GM19397 (cell line): Measurements from ENCODE around the gene GAB2.
"Not testable (repeated sequence)": the region's sequence is repeated elsewhere in the genome, so short reads cannot be mapped to it uniquely, and the experiment has no call there.

Experiments
- ATAC-seq: cut with Tn5 transposase; IDR thresholded peaks from one replicate; pipeline ENCODE4 v1.9.1; 2021; ENCODE audit warnings: mild to moderate bottlenecking, moderate library complexity; ENCODE audit not compliant: unreplicated experiment

Gene GAB2

DNA sequence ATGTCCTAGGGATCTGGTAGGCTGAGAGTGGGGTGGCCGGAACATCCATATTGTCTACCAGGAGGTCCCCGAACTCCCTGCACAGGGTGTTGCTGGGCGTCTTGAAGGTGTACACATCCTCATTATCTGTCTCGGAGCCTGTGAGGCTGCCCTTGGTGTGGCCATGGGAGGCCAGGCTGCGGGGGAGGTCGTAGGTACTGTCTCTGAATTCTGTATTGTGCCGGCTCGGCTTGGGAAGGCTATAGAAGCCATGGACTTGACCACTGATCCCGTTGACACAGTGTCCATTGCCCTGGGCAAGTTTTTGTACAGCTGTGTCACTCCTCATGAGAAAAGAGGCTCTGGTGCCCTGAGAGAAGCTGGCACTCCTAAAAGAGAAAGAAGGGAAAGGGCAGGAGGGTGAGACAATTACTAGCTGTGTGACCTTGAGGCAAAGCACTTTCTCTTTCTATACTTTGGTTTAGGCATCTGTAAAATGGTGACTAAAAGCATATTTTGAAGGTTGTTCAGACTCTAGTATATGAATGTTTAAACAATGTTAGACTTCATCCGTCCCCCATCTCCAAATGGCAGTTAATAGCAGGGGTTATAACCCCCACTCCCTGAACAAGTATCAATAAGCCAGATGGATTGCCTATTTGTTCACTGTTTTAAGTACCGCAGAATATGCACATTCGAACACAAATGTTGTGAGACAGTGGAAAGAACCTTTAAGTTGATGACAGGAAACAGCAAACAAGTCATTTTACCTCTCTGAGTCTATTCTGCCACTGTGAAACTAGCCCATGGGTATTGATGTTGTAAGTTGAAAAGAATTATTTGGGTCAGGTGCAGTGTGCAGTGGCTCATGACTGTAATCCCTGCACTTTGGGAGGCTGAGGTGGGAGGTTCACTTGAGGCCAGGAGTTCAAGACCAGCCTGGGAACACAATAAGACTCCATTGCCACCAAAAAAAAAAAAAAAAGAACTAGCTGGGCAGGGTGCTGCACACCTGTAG, 190.6 kb downstream of the GAB2 start:
- ATAC-seq: no peak

DNA sequence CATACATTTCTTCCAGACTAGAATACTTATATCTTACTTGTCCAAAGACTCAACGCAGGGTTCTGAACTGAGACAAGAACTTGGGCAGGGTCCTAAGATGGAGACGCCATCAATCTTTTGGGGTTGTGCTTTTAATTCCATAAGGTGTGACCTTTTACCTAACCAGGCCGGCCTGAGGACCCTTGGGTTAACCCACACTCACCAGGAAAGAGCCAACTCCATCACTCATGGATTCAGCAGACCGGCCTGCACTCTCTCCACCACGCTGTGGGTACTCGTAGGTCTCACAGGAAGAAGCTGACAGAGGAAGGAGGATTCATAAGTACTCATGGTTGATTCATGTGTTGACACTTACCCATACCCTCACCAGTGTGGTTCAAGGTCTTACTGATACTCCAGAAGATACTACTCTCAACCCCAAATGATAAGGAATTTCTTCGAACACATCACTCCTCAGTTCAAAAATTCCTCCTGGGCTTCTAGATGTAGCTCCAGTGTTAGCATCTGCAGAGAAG, 192.7 kb downstream of the GAB2 start:
- ATAC-seq: no peak

DNA sequence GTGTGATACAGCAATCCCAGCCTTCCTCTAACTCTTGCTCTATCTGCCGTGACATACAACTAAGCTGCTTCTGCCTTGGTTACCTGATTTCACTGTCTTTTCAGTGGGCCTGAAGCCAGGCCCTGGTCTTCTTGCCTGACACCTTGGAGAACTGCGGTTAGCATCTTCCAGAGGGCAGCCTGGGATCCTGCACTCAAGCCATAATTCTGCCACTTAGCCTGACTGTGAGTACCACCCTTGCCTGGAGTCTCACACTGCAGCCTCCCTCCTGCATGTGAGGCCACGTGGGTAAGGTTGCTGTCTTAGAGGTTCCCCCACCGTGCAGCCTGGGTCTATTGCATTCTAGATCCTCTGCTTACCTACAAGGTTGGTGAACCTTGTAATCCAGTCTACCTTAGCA, 193.1 kb downstream of the GAB2 start:
- ATAC-seq: no peak

DNA sequence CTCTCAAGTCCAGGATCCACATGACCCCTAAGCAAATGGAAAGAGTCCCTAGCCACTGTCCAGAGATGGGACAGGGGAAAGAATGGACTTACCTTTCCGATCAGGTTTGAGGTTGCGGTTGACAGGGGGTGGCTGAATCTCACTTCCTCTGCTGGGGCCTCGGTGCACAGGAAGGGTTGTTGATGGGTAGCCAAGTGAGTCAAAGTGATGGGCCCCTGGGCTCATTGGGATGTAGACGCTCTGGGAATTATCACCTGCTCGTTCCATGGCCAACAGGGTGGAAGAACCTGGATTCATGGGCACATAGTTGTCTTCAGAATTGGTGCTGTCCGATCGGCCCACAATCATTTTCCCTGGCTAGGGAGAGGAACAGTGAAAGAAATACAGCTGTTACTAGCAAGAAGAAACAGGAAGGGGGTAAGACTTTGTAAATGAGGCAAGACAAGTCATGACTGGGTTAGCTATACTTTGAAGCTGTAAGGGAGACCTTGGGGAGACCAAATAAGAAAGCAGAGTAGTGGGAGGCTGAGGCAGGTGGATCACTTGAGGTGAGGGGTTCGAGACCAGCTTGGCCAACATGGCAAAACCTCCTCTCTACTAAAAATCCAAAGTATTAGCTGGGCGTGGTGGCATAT, 194.2 kb downstream of the GAB2 start:
- peak; percentile 77 for ATAC-seq

DNA sequence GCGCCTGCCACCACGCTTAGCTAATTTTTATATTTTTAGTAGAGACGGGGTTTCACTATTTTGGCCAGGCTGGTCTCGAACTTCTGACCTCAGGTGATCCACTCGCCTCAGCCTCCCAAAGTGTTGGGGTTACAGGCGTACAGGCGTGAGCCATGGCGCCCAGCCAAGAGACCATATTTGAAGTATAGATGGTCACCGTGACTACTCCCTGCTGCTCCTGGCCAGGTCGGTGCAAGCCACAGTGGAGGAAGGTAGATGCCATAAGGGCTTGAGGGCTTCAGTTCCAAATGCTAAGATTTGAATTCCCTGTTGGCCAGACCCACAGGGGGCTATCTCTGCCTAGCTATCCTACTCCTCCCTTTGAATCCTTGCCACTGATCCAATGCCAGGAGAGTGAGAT, 194.9 kb downstream of the GAB2 start:
- not testable (repeated sequence) for ATAC-seq

DNA sequence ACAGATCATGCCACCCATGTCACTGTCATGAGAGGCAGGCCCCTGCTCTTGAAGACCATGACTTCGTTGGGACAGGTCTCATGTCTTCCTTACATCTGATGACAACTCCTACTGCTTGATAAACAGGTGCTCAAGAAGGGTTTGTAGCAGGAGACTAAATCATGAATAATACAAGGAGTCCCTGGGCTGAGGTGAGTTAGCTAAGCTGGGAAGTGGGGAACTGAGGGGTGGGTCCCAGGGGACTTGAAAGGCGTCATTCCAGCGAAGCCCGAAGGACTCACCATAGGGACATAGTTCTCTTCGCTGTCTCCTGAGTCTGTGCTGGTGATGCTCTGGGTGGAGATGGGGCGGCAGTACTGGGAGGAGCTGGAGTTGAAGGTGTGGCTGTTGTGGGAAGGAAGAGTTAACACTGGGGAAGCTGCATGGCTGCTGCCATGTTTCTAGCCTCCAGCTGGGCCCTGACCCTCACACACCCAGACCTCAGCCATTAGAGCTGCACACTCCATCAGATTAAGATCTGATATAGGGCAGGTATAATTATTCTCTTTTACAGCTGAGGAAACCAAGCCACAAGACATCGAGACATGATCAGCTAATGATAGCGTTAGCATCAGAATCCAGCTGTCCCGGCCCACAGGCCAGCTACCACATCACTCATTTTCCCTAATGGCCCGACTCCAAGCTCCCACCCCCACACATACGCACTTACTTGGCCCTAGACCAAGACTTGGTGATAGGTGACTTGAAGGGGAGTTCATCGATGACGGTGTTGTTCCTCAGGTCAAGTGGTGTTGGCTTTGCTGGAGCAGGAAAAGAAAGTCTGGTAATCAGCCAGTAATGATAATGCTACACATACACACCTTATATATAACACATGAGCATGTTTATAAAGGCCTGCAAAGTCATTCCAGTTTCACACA, 196.0 kb downstream of the GAB2 start:
- no peak for ATAC-seq

DNA sequence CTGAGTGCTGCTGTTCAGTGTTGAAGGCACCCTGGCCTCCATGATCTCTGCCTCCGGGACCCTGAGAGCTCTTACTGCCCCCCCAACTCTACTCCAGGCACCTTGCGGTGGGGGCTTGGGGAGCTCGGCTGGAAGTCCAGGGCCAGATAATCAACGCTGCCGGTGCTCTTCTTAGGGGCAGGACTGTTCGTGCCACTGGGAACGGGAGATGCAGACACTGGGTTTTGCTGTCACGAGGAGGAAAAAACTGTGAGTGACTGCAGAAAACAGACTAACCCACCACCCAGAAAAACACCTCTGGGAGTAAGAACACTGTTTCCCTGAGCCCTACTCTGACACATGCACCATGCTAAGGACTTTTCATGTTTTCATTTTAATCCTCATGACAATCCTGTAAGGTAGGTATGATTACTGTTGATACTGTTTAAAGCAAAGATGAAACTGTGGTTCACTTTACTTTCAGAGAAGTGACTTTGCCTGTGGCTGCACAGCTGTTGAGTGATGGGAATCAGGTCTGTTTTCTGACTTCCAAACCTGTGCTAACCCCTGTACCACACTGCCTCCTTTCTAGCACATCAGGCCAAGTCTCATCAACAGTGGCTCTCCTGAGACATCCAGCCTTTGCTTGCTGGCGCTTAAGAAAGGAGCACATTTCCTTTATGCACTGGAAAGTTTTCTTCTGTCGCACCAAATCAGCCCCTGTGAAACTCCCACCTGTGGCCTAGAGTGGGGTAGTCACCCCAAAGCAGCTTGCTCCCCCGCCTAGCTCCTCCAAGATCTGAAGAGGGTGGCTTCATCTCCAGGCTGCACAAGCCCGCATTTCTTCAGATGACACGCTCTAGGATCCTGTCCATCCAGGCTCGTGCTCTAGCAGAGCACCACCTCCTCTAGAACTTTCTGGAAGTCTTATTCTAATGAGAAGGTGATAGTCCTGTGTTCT, 197.1 kb downstream of the GAB2 start:
- no peak for ATAC-seq

DNA sequence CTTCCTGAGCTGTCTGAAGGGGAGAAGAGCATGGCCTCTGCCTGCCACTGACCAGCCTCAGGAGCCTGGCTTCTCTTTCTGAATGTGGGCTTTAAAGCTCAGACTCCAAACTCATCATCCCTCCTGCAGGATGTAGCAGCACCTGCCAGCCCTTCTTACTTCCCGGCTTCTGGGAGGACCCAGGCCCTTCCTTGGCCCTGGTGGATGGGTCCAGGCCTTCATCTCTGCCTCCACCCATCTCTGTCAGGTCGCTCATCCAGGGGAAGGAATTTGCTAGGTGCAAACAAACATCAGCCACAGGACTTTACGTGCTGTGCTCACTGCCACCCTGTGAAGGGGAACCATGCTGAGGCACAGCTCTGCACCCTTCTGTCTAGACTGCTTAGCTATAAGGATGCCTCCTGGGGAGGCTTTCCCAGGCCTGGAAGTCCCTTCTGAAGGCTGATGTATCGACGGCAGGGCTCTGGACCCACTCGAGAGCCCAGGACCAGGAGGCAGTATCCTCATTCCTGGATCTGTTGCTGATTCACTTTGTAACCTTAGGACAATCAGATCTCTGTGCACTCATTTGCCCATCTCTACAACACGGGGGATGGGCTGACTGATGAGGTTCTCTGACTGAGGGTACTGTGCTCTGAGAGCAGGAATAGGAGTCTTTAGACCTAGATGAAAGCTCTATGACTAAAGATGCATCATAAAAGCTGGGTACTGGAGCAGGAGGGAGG, 198.0 kb downstream of the GAB2 start:
- no peak for ATAC-seq

DNA sequence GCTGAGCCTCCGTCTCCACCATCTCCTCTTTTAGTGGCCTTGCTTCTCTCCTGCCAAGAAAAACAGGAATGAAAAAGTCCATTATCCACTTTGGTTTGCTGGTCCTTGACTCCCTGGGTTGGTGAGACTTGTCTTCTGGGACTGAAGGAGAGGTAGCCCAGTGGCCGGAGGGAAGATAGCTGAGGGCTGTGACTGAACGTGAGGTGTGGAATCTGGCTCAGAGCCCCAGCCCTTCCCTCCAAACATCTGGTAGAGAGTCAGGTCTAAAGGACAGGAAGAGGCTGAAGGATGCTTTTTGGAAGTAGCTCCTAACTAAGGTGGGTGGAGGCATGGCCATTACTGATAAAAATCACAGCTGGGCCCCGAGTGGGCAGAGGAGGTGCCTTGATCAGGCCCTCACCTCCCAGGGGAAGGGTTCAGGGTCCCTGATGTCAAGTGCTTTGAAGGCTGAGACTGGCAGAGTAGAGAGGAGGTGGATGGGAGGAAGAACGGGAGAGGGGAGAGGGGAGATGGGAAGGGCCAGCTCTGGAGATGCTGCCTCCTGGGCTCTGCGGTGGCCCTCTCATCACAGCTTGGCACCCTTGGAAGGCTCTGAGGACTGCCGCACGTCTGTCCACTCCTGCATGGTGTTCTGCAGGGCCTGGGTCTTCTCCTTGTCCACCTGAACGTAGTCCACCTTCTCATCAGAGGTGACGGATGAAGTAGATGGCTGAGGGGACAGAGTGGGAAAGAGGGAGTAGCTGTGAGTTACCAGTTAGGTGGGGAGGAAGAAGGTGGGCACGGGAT, 198.7 kb downstream of the GAB2 start:
- no peak for ATAC-seq

DNA sequence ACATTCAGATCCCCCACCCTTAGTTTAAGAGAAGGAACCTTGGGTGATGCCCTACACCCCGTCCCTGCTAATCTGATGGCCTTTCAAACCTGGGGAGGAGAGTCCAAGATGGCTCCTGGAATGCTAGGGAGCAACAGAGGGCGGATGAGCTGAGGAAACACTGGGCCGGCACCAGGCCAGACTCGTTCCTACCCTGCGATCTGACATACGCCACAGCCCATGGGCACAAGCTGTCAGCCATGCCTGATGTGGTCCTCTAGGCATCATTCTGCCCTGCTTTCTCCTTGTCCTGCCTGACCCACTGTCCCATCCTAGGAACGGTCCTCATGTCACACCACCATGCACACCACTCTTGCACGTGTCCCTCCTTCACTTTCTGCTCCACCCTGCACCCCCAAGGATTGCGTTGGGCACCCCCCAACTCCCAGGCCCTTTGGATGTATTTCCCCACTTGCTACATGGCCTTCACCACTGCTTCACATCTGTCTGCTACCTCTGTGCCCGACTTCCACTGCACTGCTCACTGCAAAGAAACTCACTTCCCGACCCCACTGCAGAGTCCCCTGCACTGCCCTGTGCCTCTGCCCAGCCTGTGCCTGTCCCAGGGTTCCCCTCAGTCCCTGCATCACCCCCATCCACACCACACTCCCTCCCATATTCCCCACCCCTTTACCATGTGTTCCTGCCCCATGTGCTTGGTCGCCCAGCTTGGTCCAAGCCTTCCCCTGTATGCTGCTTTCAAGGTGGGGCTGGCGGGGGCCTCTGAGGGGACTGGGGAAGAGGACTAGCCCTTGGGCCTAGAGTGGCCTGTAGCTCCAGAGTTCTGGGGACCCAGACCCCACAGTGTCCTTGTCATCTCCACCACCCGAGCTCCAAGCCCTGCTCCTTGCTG, 199.7 kb downstream of the GAB2 start:
- ATAC-seq: no peak

DNA sequence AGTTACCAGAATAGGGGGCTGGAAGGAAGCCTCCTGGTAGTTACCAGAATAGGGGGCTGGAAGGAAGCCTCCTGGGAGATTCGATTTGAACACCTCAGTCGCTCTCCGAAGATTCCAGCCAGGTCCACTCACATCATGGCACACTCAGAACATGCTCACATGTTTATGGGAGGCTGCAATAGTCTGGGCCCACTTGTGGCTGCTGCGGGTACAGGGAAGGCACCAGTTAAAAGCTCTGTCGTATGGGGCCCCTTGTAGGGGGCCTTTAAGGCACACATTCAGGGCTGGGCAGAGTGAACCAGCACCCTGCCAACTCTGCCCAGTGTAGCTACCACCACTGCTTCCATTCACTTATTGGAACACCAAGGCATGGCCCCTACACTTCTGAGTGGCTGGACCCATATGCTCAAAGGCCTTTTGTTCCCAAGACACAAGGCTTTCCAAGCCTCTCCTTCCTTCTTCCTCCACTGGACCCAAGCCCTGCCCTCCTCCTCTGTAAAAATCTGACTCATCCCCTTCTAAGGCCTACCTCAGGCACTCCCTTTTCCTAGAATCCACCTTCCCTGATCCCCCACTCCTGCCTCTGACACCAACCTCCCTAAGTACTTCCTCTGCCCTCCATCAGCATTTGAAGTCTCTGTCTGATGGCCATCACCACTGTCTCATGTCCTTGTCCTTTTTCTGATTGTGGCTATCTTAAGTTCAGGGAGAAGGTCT, 200.9 kb downstream of the GAB2 start:
- no peak for ATAC-seq

DNA sequence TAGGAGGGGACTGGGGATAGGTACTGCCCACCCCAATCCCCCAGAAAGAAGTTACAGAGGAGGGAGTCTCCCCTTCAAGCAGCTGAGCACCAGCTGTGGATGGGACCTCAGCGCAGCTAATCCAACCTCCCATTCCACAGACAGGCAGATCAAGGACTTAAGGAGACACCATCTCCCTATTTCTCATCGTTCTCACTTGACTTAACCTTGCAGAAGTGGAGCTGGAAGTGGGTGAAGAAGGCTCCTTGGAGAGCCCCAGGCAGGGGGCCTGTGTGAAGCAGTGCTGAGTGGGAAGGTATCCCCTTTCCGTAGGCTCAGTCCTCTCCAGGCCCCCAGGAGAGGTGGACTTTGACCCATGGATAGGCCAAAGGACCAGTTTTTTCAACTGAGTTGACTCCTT, 201.6 kb downstream of the GAB2 start:
- ATAC-seq: no peak

DNA sequence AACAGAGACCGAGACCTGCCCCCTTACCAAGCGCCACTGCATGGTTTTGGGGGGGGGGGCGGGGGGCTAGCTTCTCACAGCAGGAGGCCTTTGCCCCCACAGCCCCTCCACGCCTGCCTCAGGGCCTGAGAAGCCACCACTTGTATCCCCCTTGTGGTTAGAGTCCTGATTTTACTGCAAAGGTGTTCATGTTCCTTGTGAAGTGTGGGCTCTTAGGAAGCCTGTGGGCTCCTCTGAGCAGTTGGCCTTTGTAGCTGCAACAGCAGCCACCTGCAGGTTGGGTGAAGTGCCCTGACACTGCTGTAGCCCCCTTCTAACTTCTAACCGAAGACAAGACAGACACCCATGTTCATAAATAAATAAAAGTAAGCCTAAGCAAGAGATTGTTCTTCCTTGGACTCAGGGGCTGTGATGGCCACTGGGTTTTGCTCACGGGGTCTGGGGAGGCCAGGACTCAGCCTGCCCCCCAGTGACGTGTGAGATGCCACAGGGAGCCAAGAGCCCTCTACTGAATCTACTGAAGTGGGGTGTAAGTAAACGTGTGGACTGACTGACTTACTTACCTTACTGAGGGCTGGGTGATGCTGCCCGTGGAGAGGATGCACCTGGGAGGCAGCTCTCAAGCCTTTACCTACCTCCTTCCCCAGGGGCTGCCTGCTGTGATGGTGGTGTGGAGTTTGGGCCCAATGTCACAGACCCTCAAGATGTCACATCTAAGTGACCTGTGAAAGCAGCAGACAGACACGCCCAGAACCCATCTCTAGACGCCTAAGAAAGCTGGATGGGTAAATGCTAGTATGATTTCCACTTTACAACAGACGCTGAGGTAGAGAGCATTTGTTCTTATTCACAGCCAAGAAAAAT, 203.1 kb downstream of the GAB2 start:
- no peak for ATAC-seq

DNA sequence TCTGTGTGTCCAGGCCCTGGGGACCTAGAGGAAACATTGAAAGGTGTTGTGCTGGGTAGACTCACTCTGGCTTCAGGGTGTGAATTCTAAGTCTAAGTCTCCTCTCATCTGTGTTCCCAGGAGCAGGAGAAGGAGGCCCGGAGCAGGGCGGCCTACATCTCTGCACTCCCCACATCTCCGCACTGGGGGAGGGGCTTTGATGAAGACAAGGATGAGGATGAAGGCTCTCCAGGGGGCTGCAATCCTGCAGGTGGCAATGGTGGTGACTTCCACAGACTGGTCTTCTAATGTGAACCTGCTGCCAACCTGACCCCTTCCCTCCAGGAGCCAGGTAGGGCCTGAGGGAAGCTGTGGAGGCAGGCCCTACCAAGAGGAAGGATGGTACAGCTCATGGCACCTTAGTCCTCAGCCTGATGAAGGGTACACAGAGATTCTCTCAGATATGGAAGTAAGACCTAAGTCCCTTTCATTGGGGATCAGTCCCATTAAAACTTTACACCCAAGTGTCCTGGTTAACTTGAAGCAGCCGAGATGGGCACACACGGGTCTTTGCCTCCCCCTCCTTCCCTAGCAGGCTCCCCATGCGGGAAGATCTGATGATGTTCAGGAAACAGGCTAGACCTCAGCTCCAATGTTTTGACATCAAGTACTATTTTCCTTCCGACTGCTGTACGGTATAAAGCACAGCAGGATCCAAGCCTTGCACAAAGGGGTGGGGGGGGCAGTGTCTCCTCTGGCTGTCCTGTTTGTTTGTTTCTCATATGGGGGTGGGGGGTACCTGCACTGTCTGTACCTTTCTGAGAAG, 203.9 kb downstream of the GAB2 start:
- ATAC-seq: no peak
